Subcutaneous abdominal adipose tissue (tissue), 5 donors: ENCODE measurements around the gene AHCYL1.

Experiments
- H3K27ac ChIP-seq: one replicate; pipeline ENCODE4 v1.7.0; 2013; ENCODE audit warnings: low read depth, mild to moderate bottlenecking, inconsistent platforms, low read length, moderate library complexity
- H3K27me3 ChIP-seq, 5 donors: one replicate each; pipeline ENCODE4 v1.7.0; 2013; ENCODE audit warnings: low read length in 5 of 5, inconsistent platforms in 1 of 5; ENCODE audit not compliant: control insufficient read depth in 5 of 5, insufficient read depth in 4 of 5
- H3K36me3 ChIP-seq, 5 donors: one replicate each; pipeline ENCODE4 v1.7.0; 2013; ENCODE audit warnings: low read length in 5 of 5; ENCODE audit not compliant: control insufficient read depth in 5 of 5, insufficient read depth in 5 of 5
- H3K4me1 ChIP-seq, 5 donors: one replicate each; pipeline ENCODE4 v1.7.0; 2013; ENCODE audit warnings: low read length in 5 of 5, mild to moderate bottlenecking in 3 of 5, moderate library complexity in 1 of 5; ENCODE audit not compliant: control insufficient read depth in 5 of 5, insufficient read depth in 5 of 5
- H3K4me3 ChIP-seq, 5 donors: one replicate each; pipeline ENCODE4 v1.7.0; 2013; ENCODE audit warnings: low read length in 5 of 5, low read depth in 1 of 5
- H3K9ac ChIP-seq, 5 donors: one replicate each; pipeline ENCODE4 v1.7.0; 2013; ENCODE audit warnings: low read length in 5 of 5, mild to moderate bottlenecking in 4 of 5, moderate library complexity in 3 of 5
- H3K9me3 ChIP-seq, 5 donors: one replicate each; pipeline ENCODE4 v1.7.0; 2013; ENCODE audit warnings: low read length in 5 of 5; ENCODE audit not compliant: control insufficient read depth in 5 of 5
- donor health status: healthy.
- donor health status: healthy.
- donor health status: healthy.
- donor health status: healthy.
- donor health status: healthy.

Gene AHCYL1

GRCh38 chr1:109983380-109984189 lies 980 bp upstream of the AHCYL1 start:
- peak overlapping the region in 3 of 5 donors; percentile 4 to 82 (median 26) for H3K4me3 ChIP-seq
- peak overlapping the region in 3 of 5 donors; percentile 31 to 60 (median 43) for H3K9ac ChIP-seq
- peak overlapping the region; percentile 96 for H3K27ac ChIP-seq
- H3K4me1 ChIP-seq, result peaks cover 44 to 89% (median 76%) of the 10 kb centered on the region in 5 donors
- H3K36me3 ChIP-seq, result no peaks in the 10 kb centered on the region
- no peaks in the 10 kb centered on the region for H3K9me3 ChIP-seq
- no peaks in the 10 kb centered on the region for H3K27me3 ChIP-seq

GRCh38 chr1:109984190-109984455 lies 442 bp upstream of the AHCYL1 start:
- Histone ChIP-seq H3K27ac (peak overlapping the region; percentile 96), H3K9ac (peak overlapping the region in 3 of 5 donors; percentile 31 to 98 (median 97)), H3K36me3 (no peaks in the 10 kb centered on the region), H3K9me3 (no peaks in the 10 kb centered on the region), H3K4me3 (peak overlapping the region; percentile 4 to 89 (median 76)), H3K4me1 (peaks cover 41 to 87% (median 71%) of the 10 kb centered on the region in 5 donors), H3K27me3 (no peaks in the 10 kb centered on the region)

GRCh38 chr1:109985247-109986053 lies 885 bp downstream of the AHCYL1 start:
- H3K36me3 ChIP-seq, result no peaks in the 10 kb centered on the region

GRCh38 chr1:109986054-109986444 lies 1.5 kb downstream of the AHCYL1 start:
- H3K27me3 ChIP-seq, result no peaks in the 10 kb centered on the region
- H3K27ac ChIP-seq, result peak overlapping the region; percentile 96
- H3K9me3 ChIP-seq, result no peaks in the 10 kb centered on the region
- peak overlapping the region; percentile 76 to 93 (median 87) for H3K4me3 ChIP-seq
- peaks cover 35 to 83% (median 69%) of the 10 kb centered on the region in 5 donors for H3K4me1 ChIP-seq
- peak overlapping the region; percentile 87 to 98 (median 96) for H3K9ac ChIP-seq
- H3K36me3 ChIP-seq, result no peaks in the 10 kb centered on the region

More at GRCh38 chr1:109985247-109986053, 885 bp downstream of the AHCYL1 start:
- H3K4me3 ChIP-seq, result peak overlapping the region; percentile 76 to 93 (median 87)
- H3K4me1 ChIP-seq, result peaks cover 37 to 85% (median 70%) of the 10 kb centered on the region in 5 donors
- H3K27ac ChIP-seq, result peak overlapping the region; percentile 96
- no peaks in the 10 kb centered on the region for H3K9me3 ChIP-seq
- H3K27me3 ChIP-seq, result no peaks in the 10 kb centered on the region
- H3K9ac ChIP-seq, result peak overlapping the region; percentile 87 to 98 (median 96)

GRCh38 chr1:109988349-109988914 lies 3.9 kb downstream of the AHCYL1 start:
- Histone ChIP-seq H3K4me3 (no peak overlapping the region), H3K27me3 (no peaks in the 10 kb centered on the region), H3K9me3 (no peaks in the 10 kb centered on the region), H3K9ac (no peak overlapping the region), H3K36me3 (peaks cover 0 to 5% (median 3%) of the 10 kb centered on the region in 5 donors), H3K4me1 (peaks cover 30 to 66% (median 56%) of the 10 kb centered on the region in 5 donors), H3K27ac (peak overlapping the region; percentile 43)

GRCh38 chr1:109989506-109990301 lies 5.1 kb downstream of the AHCYL1 start:
- peak overlapping the region; percentile 2 for H3K27ac ChIP-seq
- H3K9me3 ChIP-seq, result no peaks in the 10 kb centered on the region
- no peaks in the 10 kb centered on the region for H3K27me3 ChIP-seq
- H3K36me3 ChIP-seq, result peaks cover 0 to 5% (median 3%) of the 10 kb centered on the region in 5 donors
- peak overlapping the region in 1 of 5 donors; percentile 5 for H3K4me3 ChIP-seq
- H3K4me1 ChIP-seq, result peaks cover 20 to 66% (median 57%) of the 10 kb centered on the region in 5 donors
- no peak overlapping the region for H3K9ac ChIP-seq

GRCh38 chr1:109990302-109990653 lies 5.7 kb downstream of the AHCYL1 start:
- H3K4me3 ChIP-seq, result peak overlapping the region in 1 of 5 donors; percentile 5
- H3K9me3 ChIP-seq, result no peaks in the 10 kb centered on the region
- H3K4me1 ChIP-seq, result peaks cover 20 to 70% (median 61%) of the 10 kb centered on the region in 5 donors
- peak overlapping the region; percentile 2 for H3K27ac ChIP-seq
- peaks cover 0 to 5% (median 3%) of the 10 kb centered on the region in 5 donors for H3K36me3 ChIP-seq
- no peaks in the 10 kb centered on the region for H3K27me3 ChIP-seq
- H3K9ac ChIP-seq, result no peak overlapping the region

DNA sequence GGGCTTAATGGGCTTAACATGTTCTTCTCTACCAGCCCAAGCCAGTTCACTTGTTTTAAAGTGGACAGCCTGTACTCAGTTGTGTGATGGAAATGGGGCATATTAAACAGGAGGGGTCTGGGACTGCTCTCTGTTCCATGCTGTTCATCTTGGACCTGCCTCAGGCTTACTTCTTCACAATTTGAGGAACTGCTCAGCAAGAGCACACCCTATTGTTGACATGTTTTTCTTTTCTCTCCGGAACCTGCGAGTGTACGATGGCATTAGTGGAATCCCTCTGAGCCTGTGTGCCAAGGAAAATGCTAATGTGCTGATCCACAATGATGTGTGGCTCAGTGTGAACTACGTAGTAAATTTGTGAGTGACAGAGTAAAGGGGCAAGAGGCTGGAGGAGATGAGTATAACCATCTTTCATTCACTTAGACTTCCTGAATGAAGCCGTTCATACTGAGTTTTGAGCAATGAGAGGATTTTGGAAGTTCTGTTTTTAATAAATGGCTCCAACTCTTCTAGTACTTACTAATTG lies 6.9 kb downstream of the AHCYL1 start:
- peaks cover 0 to 8% (median 3%) of the 10 kb centered on the region in 5 donors for H3K36me3 ChIP-seq
- no peak overlapping the region for H3K4me3 ChIP-seq
- peak overlapping the region; percentile 26 for H3K27ac ChIP-seq
- peaks cover 12 to 70% (median 57%) of the 10 kb centered on the region in 5 donors for H3K4me1 ChIP-seq
- H3K27me3 ChIP-seq, result no peaks in the 10 kb centered on the region
- no peak overlapping the region for H3K9ac ChIP-seq
- no peaks in the 10 kb centered on the region for H3K9me3 ChIP-seq

DNA sequence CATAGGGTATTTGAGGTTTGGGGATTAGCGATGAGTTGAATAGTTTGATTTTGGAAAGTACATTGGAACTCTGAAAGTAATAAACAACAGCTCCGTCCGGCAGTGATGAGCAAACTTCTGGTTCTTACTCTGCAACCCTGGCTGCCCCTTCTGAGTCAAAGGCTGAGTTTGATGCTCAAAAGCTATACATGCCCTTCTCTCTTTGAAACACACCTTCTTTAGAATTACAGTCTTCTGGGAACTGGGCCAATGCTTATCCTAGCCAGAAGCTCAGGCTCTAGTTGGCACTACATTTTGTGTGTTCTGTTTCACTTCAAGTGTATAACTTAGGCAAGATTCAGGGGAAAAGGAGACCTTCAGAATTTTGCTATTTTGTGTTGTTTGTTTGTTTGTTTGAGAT lies 9.3 kb downstream of the AHCYL1 start:
- Histone ChIP-seq H3K4me1 (peaks cover 0 to 66% (median 48%) of the 10 kb centered on the region in 5 donors), H3K9ac (no peak overlapping the region), H3K27ac (peak overlapping the region; percentile 22), H3K9me3 (no peaks in the 10 kb centered on the region), H3K27me3 (no peaks in the 10 kb centered on the region), H3K36me3 (peaks cover 0 to 8% (median 3%) of the 10 kb centered on the region in 5 donors), H3K4me3 (no peak overlapping the region)
